ENCODE data around the gene HK2. TPM values are rescaled to one million over a fixed set of nuclear protein-coding genes. Genes with fewer than 3 reads are reported as not detected.

HK2 gene
- total and polyA plus RNA-seq, 8 donors, result 0.47 to 8.6 (median 2.9) TPM

- Histone ChIP-seq H3K4me1 (no peaks in the 10 kb centered on the region), H3K9me3 (no peaks in the 10 kb centered on the region), H3K27me3 (no peaks in the 10 kb centered on the region), H3K27ac (no peak overlapping the region), H3K36me3 (no peaks in the 10 kb centered on the region), H3K4me3 (no peak overlapping the region)
- FAIRE-seq, result no peak
- ATAC-seq, result no peak
- no peak for TF ChIP-seq CTCF (IDR thresholded peaks at IDR 0.05)
- no peak for DNase-seq
- intact Hi-C loops (cut with DNase I), result loop anchor here in 1 of 3 donors (10.0 kb wide), 1 partner anchor 484 kb away; no protein-coding TSS in a partner anchor
- WGBS, 2 donors, result 86 to 95% methylated on average over 2 of the region's 2 CpGs
Observed at GRCh38 chr2:74921236-74921736, 87.4 kb downstream of the HK2 start.

GRCh38 chr2:74922592-74923227 lies 88.8 kb downstream of the HK2 start:
- FAIRE-seq (no peak), DNase-seq (no peak), ATAC-seq (no peak)
- H3K27me3 ChIP-seq, result no peaks in the 10 kb centered on the region
- H3K27ac ChIP-seq, result no peak overlapping the region
- TF ChIP-seq CTCF (IDR thresholded peaks at IDR 0.05), result no peak
- H3K4me1 ChIP-seq, result no peaks in the 10 kb centered on the region
- H3K36me3 ChIP-seq, result no peaks in the 10 kb centered on the region
- WGBS, 2 donors, result 71 to 80% methylated on average over 5 of the region's 5 CpGs
- intact Hi-C loops (cut with DNase I), result loop anchor here in 1 of 3 donors (10.0 kb wide), 1 partner anchor 482 kb away; no protein-coding TSS in a partner anchor
- no peaks in the 10 kb centered on the region for H3K9me3 ChIP-seq
- H3K4me3 ChIP-seq, result no peak overlapping the region

GRCh38 chr2:74924463-74925265 lies 90.7 kb downstream of the HK2 start:
- 82% methylated on average over 11 of the region's 11 CpGs for WGBS, 2 donors
- TF ChIP-seq CTCF (IDR thresholded peaks at IDR 0.05), result no peak
- Histone ChIP-seq H3K4me3 (no peak overlapping the region), H3K27ac (no peak overlapping the region), H3K36me3 (no peaks in the 10 kb centered on the region), H3K9me3 (no peaks in the 10 kb centered on the region), H3K4me1 (no peaks in the 10 kb centered on the region), H3K27me3 (no peaks in the 10 kb centered on the region)
- FAIRE-seq, result no peak
- intact Hi-C loops (cut with DNase I), result loop anchor here in 1 of 3 donors (10.0 kb wide), 1 partner anchor 480 kb away; no protein-coding TSS in a partner anchor
- no peak for DNase-seq
- no peak for ATAC-seq

GRCh38 chr2:74925361-74925786 lies 91.4 kb downstream of the HK2 start:
- ATAC-seq (no peak), DNase-seq (no peak), FAIRE-seq (no peak)
- no peaks in the 10 kb centered on the region for H3K4me1 ChIP-seq
- no peak overlapping the region for H3K4me3 ChIP-seq
- no peaks in the 10 kb centered on the region for H3K27me3 ChIP-seq
- no peaks in the 10 kb centered on the region for H3K9me3 ChIP-seq
- WGBS, 2 donors, result 59 to 63% methylated on average over 2 of the region's 2 CpGs
- H3K36me3 ChIP-seq, result no peaks in the 10 kb centered on the region
- TF ChIP-seq CTCF (IDR thresholded peaks at IDR 0.05), result no peak
- intact Hi-C loops (cut with DNase I), result loop anchor here in 1 of 3 donors (10.0 kb wide), 1 partner anchor 479 kb away; no protein-coding TSS in a partner anchor
- no peak overlapping the region for H3K27ac ChIP-seq
